IMR-90 (cell line): ENCODE results near the gene KCNK15. TPM values are rescaled to one million over a fixed set of nuclear protein-coding genes. Genes with fewer than 3 reads are reported as not detected.
A peak's percentile ranks its signal among the peaks of the same experiment; 100 is the strongest.

Source experiments
- ATAC-seq: fragments of 200-7000 bp; cut with Tn5 transposase; 2 replicates; pipeline ENCODE4 v1.9.1; 2020; ENCODE audit warnings: low read depth, mild to moderate bottlenecking, moderate library complexity
- BruUV-seq: library from RNA; stranded (reverse); fragments of 400-500 nt; replicated peaks from 2 replicates; lab custom pipeline; 2021; lab: Mats Ljungman, UMichigan
- CTCF ChIA-PET: fragments of 300-600 bp; formaldehyde crosslinking; extraction: SDS; loops from one replicate; lab custom pipeline; 2021; ENCODE audit warnings: antibody characterized with exemption; lab: Yijun Ruan, JAX
- POLR2A ChIA-PET: fragments of 300-600 bp; sonication (Branson Sonifier 250); formaldehyde crosslinking; loops from one replicate; lab custom pipeline; 2022; ENCODE audit warnings: antibody characterized with exemption; ENCODE audit not compliant: unreplicated experiment; lab: Charles Lee
- DNase-seq: peaks from one replicate; pipeline ENCODE4 v3.0.0; 2013
- H2AFZ ChIP-seq: replicated peaks from 2 replicates; pipeline ENCODE3; 2013; ENCODE audit warnings: low read length, mild to moderate bottlenecking; ENCODE audit not compliant: poor library complexity
- H2AK5ac ChIP-seq: 2 replicates; pipeline ENCODE4 v1.6.1; 2013; ENCODE audit warnings: low read depth, low read length, inconsistent platforms
- H2AK9ac ChIP-seq: replicated peaks from 2 replicates; pipeline ENCODE3; 2013; ENCODE audit warnings: mild to moderate bottlenecking, low read depth, low read length, moderate library complexity; ENCODE audit not compliant: poor library complexity
- H2BK120ac ChIP-seq: 2 replicates; pipeline ENCODE4 v1.6.1; 2013; ENCODE audit warnings: low read depth, low read length, inconsistent platforms
- H2BK15ac ChIP-seq: 3 replicates; pipeline ENCODE4 v1.6.1; 2013; ENCODE audit warnings: low read depth, low read length, inconsistent platforms
- H2BK20ac ChIP-seq: 2 replicates; pipeline ENCODE4 v1.6.1; 2013; ENCODE audit warnings: low read depth, mild to moderate bottlenecking, inconsistent platforms, low read length, moderate library complexity
- H2BK5ac ChIP-seq: 2 replicates; pipeline ENCODE4 v1.6.1; 2013; ENCODE audit warnings: mild to moderate bottlenecking, low read depth, low read length, inconsistent platforms; ENCODE audit not compliant: poor library complexity, severe bottlenecking
- H3K14ac ChIP-seq: replicated peaks from 2 replicates; pipeline ENCODE4 v1.6.1; 2013; ENCODE audit warnings: low read depth, low read length, inconsistent platforms
- H3K18ac ChIP-seq: 2 replicates; pipeline ENCODE4 v1.6.1; 2013; ENCODE audit warnings: low read depth, low read length, control low read depth
- H3K23ac ChIP-seq: 2 replicates; pipeline ENCODE4 v1.6.1; 2013; ENCODE audit warnings: low read depth, low read length, inconsistent platforms
- H3K27ac ChIP-seq: 2 replicates; pipeline ENCODE4 v1.5.1; 2013; ENCODE audit warnings: mild to moderate bottlenecking, control low read depth, low read length; ENCODE audit not compliant: insufficient read depth
- H3K27me3 ChIP-seq: 2 replicates; pipeline ENCODE4 v1.6.1; 2013; ENCODE audit warnings: low read length; ENCODE audit not compliant: control insufficient read depth, insufficient read depth
- H3K36me3 ChIP-seq: 2 replicates; pipeline ENCODE4 v1.6.1; 2013; ENCODE audit warnings: low read length, mixed read lengths; ENCODE audit not compliant: control insufficient read depth, insufficient read depth
- H3K4ac ChIP-seq: 2 replicates; pipeline ENCODE4 v1.6.1; 2013; ENCODE audit warnings: low read depth, low read length, inconsistent platforms
- H3K4me1 ChIP-seq: 2 replicates; pipeline ENCODE4 v1.6.1; 2013; ENCODE audit warnings: low read length, mixed read lengths; ENCODE audit not compliant: control insufficient read depth, insufficient read depth
- H3K4me2 ChIP-seq: 2 replicates; pipeline ENCODE4 v1.6.1; 2013; ENCODE audit warnings: low read depth, mild to moderate bottlenecking, control low read depth, low read length, moderate library complexity
- H3K4me3 ChIP-seq: 2 replicates; pipeline ENCODE4 v1.5.1; 2013; ENCODE audit warnings: low read depth, mild to moderate bottlenecking, control low read depth, low read length, moderate library complexity; ENCODE audit not compliant: insufficient read depth
- H3K56ac ChIP-seq: 2 replicates; pipeline ENCODE4 v1.6.1; 2013; ENCODE audit warnings: low read length, inconsistent platforms; ENCODE audit not compliant: insufficient read depth; ENCODE audit errors: extremely low read depth
- H3K79me1 ChIP-seq, 2 experiments: 2 replicates each; pipeline ENCODE4 v1.6.1; 2013; ENCODE audit warnings: low read length in 2 of 2, inconsistent platforms in 1 of 2, low read depth in 1 of 2
- H3K9ac ChIP-seq: 2 replicates; pipeline ENCODE4 v1.6.1; 2013; ENCODE audit warnings: low read depth, low read length, control low read depth
- H3K9me1 ChIP-seq: 2 replicates; pipeline ENCODE4 v1.6.1; 2013; ENCODE audit warnings: low read length, inconsistent platforms; ENCODE audit not compliant: insufficient read depth
- H3K9me3 ChIP-seq: 2 replicates; pipeline ENCODE4 v1.6.1; 2013; ENCODE audit warnings: low read length; ENCODE audit not compliant: control insufficient read depth, insufficient read depth
- H4K20me1 ChIP-seq: 2 replicates; pipeline ENCODE4 v1.6.1; 2013; ENCODE audit warnings: low read length, inconsistent platforms; ENCODE audit not compliant: insufficient read depth
- H4K5ac ChIP-seq: 2 replicates; pipeline ENCODE4 v1.6.1; 2013; ENCODE audit warnings: mild to moderate bottlenecking, low read depth, low read length, control low read depth
- H4K8ac ChIP-seq, 2 experiments: 2 replicates each; pipeline ENCODE4 v1.6.1; 2013; ENCODE audit warnings: low read depth in 2 of 2, low read length in 2 of 2, control low read depth in 1 of 2, inconsistent platforms in 1 of 2
- H4K91ac ChIP-seq: 2 replicates; pipeline ENCODE4 v1.6.1; 2013; ENCODE audit warnings: low read depth, low read length, inconsistent platforms; ENCODE audit not compliant: insufficient read depth
- BHLHE40 ChIP-seq: fragments of 150-350 bp; IDR thresholded peaks from 2 replicates; pipeline ENCODE4 v1.6.1; 2016; ENCODE audit warnings: mild to moderate bottlenecking, low read depth, low read length
- CHD1 ChIP-seq: IDR thresholded peaks from 2 replicates; pipeline ENCODE4 v1.6.1; 2012; ENCODE audit warnings: low read depth, low read length, improper control_type of control experiment
- NFE2L2 ChIP-seq: fragments of 150-350 bp; IDR thresholded peaks from 2 replicates; pipeline ENCODE4 v1.6.1; 2016; ENCODE audit warnings: low read depth, mild to moderate bottlenecking, low read length
- POLR2A ChIP-seq: IDR thresholded peaks from 2 replicates; pipeline ENCODE4 v1.6.1; 2012; ENCODE audit warnings: mild to moderate bottlenecking, low read depth, low read length
- RFX5 ChIP-seq: IDR thresholded peaks from 2 replicates; pipeline ENCODE4 v1.8.0; 2012; ENCODE audit warnings: low read depth, mild to moderate bottlenecking, low read length, moderate library complexity
- WGBS, 2 experiments: methylation state at CpG; one replicate each; pipeline versions ENCODE4 v1.1.5 to v1.1.7; 2013; ENCODE audit warnings: missing lambda C conversion rate in 2 of 2; ENCODE audit not compliant: insufficient read length in 1 of 2; ENCODE audit errors: extremely low coverage in 2 of 2; 5-methylcytosine and 5-hydroxymethylcytosine counted together
- dilution Hi-C: fragments of 300-500 bp; cut with HindIII; formaldehyde crosslinking; loops from one replicate; pipeline ENCODE4 v1.14.3; 2018; ENCODE audit warnings: low sequenced_read_pairs; ENCODE audit not compliant: unreplicated experiment
- in situ Hi-C: fragments of 300-500 bp; cut with MboI; formaldehyde crosslinking; loops from 3 replicates; pipeline ENCODE4 v1.14.3; 2019; ENCODE audit warnings: low sequenced_read_pairs, inconsistent platforms, mixed read lengths
- intact Hi-C: fragments of 100-400 bp; cut with micrococcal nuclease; formaldehyde crosslinking; loops from 2 replicates; pipeline ENCODE4 v1.10.0; 2022
- polyA plus RNA-seq, 3 experiments: library from polyadenylated mRNA; depleted of rRNA; stranded (reverse); fragments of >200 nt; gene quantifications; 2 replicates each; pipeline ENCODE4 v1.2.3, GENCODE V29; 2012; ENCODE audit warnings: low replicate concordance in 1 of 3
- total RNA-seq: library from RNA; depleted of rRNA; stranded (reverse); fragments of >200 nt; gene quantifications from 2 replicates; pipeline ENCODE4 v1.2.3, GENCODE V29; 2012

The KCNK15 gene
- total and polyA plus RNA-seq, 2 of the 4 experiments (the other 2 are of a cell fraction): not detected

- WGBS, 2 experiments: no CpG with 5 or more reads among the region's 2 CpGs
- in situ Hi-C loops: loop anchor here (5.0 kb wide), 1 partner anchor 43 kb away; no protein-coding TSS in a partner anchor
Observed at GRCh38 chr20:44730441-44730840, 15.2 kb upstream of the KCNK15 start.

More at GRCh38 chr20:44730441-44730840, 15.2 kb upstream of the KCNK15 start:
- no peak overlapping the region for H2AFZ ChIP-seq
- ChIA-PET POLR2A (no interaction called here), CTCF (interaction anchor here (2.7 kb wide), 1 partner anchor 47 kb away, joined by 10 read pairs; no protein-coding TSS in a partner anchor)
- H3K27me3 ChIP-seq: no peaks in the 10 kb centered on the region
- H4K5ac ChIP-seq: peak overlapping the region; percentile 18
- H2BK20ac ChIP-seq: peak overlapping the region; percentile 6; the same call in 1 of the 2 replicates
- H3K36me3 ChIP-seq: no peaks in the 10 kb centered on the region
- no peak overlapping the region for H3K56ac ChIP-seq
- peak overlapping the region; percentile 27; the same call in 1 of the 2 replicates for H2BK120ac ChIP-seq
- H2AK9ac ChIP-seq: no peak overlapping the region
- intact Hi-C loops: loop anchor here (5.0 kb wide), 2 partner anchors 198 to 348 kb away; no protein-coding TSS in a partner anchor
- H2BK5ac ChIP-seq: peak overlapping the region; percentile 30
- H3K9me1 ChIP-seq: no peaks in the 10 kb centered on the region
- H3K4me2 ChIP-seq: no peak overlapping the region
- H4K8ac ChIP-seq: 0 out of 4 replicates have a peak overlapping the region, but pooled peaks of 1 of the 2 experiments have one; percentile 63
- no peak overlapping the region for H3K23ac ChIP-seq
- dilution Hi-C loops: no loop called here
- H3K27ac ChIP-seq: no peak overlapping the region
- no peak overlapping the region for H3K4me3 ChIP-seq
- no peak; the same call in 1 of the 2 replicates for ATAC-seq
- no peak for TF ChIP-seq POLR2A
- TF ChIP-seq CHD1: no peak
- peak; percentile 34; the same call in 1 of the 2 replicates for TF ChIP-seq BHLHE40
- no peak for TF ChIP-seq RFX5
- no peak for TF ChIP-seq NFE2L2
- H3K4me1 ChIP-seq: peaks cover 18% of the 10 kb centered on the region
- H3K4ac ChIP-seq: 0 out of 2 replicates have a peak overlapping the region, but pooled peaks have one; percentile 7
- no peak overlapping the region for H3K9ac ChIP-seq
- H3K9me3 ChIP-seq: no peaks in the 10 kb centered on the region
- peak overlapping the region; percentile 2; the same call in 1 of the 2 replicates for H4K91ac ChIP-seq
- no peaks in the 10 kb centered on the region for H4K20me1 ChIP-seq
- H2AK5ac ChIP-seq: peak overlapping the region; percentile 40; the same call in 1 of the 2 replicates
- H2BK15ac ChIP-seq: no peak overlapping the region
- DNase-seq: peak; percentile 77
- BruUV-seq: no TSS peak
- peak overlapping the region; percentile 83; the same call in 1 of the 2 replicates for H3K18ac ChIP-seq
- no peaks in the 10 kb centered on the region for H3K79me1 ChIP-seq
- no peak overlapping the region for H3K14ac ChIP-seq
